AG09309 (cell line): ENCODE results near the gene MBOAT1.
"Not testable (repeated sequence)": the region's sequence is repeated elsewhere in the genome, so short reads cannot be mapped to it uniquely, and the experiment has no call there.

Experiments
- DNase-seq: peaks from one replicate; pipeline ENCODE4 v3.0.0-alpha.2; 2010; ENCODE audit warnings: low read depth
- H3K4me3 ChIP-seq: 2 replicates; pipeline ENCODE4 v1.5.1; 2011; ENCODE audit warnings: mild to moderate bottlenecking, low read depth, low read length, moderate library complexity; ENCODE audit not compliant: control insufficient read depth
- CTCF ChIP-seq: IDR thresholded peaks from 2 replicates; pipeline ENCODE4 v1.5.1; 2011; ENCODE audit warnings: mild to moderate bottlenecking, low read depth, low read length, inconsistent platforms; ENCODE audit not compliant: insufficient read depth, control insufficient read depth; ENCODE audit errors: missing control alignments

The MBOAT1 gene

GRCh38 chr6:20186981-20187380 is 25.3 kb downstream of the MBOAT1 start:
- peak; percentile 68 for DNase-seq
- TF ChIP-seq CTCF = no peak
- no peak overlapping the region for H3K4me3 ChIP-seq

GRCh38 chr6:20183706-20184105 is 28.6 kb downstream of the MBOAT1 start:
- H3K4me3 ChIP-seq = no peak overlapping the region
- DNase-seq = no peak
- no peak for TF ChIP-seq CTCF

- no peak for DNase-seq
- TF ChIP-seq CTCF = no peak
Measured at GRCh38 chr6:20182926-20183521, 29.2 kb downstream of the MBOAT1 start.

GRCh38 chr6:20182069-20182468 is 30.2 kb downstream of the MBOAT1 start:
- no peak overlapping the region for H3K4me3 ChIP-seq
- DNase-seq = no peak
- no peak for TF ChIP-seq CTCF

More at GRCh38 chr6:20182926-20183521, 29.2 kb downstream of the MBOAT1 start:
- H3K4me3 ChIP-seq = no peak overlapping the region

- DNase-seq = no peak
- TF ChIP-seq CTCF = no peak
Measured at GRCh38 chr6:20180935-20181334, 31.3 kb downstream of the MBOAT1 start.

GRCh38 chr6:20179287-20180045 is 32.8 kb downstream of the MBOAT1 start:
- DNase-seq, H3K4me3 ChIP-seq: not testable (repeated sequence)

More at GRCh38 chr6:20180935-20181334, 31.3 kb downstream of the MBOAT1 start:
- no peak overlapping the region for H3K4me3 ChIP-seq

GRCh38 chr6:20178327-20178726 is 33.9 kb downstream of the MBOAT1 start:
- no peak for DNase-seq
- TF ChIP-seq CTCF = no peak
- no peak overlapping the region for H3K4me3 ChIP-seq
